ENCODE data around the gene PRLR.
A peak's percentile ranks its signal among the peaks of the same experiment; 100 is the strongest.

PRLR gene

DNA sequence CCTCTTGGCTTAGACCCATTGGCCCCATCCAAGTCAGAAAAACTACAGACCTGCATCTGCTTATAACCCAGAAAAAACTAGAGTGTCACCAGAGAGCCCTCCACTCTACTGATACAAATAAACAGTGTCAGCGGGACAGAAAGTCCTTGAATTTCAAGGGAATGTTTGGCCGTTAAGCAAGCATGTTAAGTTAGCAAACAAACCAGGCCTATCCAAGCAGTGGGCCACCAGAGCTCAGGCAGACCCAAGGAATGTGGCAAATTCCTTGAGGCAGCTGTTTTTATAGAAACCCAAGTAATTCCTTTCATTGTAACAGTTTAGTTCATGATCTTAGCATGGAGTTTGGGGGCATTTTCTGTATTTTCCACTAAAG lies 70.9 kb downstream of the PRLR start:
- peak; percentile 46 for DNase-seq

GRCh38 chr5:35158622-35159369 lies 71.5 kb downstream of the PRLR start:
- no peak for DNase-seq

DNA sequence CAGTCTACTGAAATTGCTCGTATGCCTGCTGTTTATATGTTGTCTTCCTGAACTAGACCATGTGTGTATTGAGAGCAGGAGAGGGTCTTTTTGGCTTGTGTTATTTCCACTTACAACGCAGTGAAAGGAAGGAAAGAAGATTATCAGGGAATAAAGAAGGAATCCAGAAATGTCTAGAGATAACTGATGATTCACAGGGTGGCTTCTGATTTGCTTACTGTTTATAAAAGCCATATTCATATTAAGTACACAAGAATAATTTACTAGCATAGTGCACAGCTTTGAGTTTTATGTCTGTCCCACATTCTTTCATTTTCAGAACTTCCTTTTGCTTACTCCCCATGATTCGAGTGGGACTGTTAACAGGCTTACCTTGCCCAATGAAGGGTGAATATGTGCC lies 72.1 kb downstream of the PRLR start:
- DNase-seq = no peak

DNA sequence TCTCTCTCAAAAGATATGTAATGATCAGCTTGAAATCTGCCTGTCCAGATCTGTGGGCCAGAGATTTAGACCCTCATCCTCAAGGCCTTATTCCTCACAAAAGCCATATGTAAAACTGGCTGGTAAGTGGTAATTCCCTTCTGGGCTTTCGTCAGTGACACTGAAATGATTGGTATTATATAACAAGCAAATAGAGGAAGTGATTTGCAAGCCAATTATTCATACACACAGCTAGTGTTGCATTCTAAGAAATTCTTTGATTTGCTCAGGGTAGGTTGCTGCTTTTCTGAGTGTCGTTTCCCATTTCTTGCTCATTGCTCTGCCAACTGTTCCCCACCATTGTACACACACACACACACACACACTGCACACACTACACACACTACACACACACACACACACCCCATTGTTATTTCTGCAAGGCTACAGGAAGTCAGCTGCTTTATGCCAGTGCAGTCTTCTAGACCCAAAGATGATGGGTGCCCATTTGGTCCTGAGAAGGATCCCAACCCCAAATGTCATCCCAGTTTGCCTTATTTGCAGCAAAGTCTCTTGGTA lies 76.8 kb downstream of the PRLR start:
- no peak for DNase-seq

- no peak for DNase-seq
Observed at GRCh38 chr5:35152733-35153132, 77.6 kb downstream of the PRLR start.

DNA sequence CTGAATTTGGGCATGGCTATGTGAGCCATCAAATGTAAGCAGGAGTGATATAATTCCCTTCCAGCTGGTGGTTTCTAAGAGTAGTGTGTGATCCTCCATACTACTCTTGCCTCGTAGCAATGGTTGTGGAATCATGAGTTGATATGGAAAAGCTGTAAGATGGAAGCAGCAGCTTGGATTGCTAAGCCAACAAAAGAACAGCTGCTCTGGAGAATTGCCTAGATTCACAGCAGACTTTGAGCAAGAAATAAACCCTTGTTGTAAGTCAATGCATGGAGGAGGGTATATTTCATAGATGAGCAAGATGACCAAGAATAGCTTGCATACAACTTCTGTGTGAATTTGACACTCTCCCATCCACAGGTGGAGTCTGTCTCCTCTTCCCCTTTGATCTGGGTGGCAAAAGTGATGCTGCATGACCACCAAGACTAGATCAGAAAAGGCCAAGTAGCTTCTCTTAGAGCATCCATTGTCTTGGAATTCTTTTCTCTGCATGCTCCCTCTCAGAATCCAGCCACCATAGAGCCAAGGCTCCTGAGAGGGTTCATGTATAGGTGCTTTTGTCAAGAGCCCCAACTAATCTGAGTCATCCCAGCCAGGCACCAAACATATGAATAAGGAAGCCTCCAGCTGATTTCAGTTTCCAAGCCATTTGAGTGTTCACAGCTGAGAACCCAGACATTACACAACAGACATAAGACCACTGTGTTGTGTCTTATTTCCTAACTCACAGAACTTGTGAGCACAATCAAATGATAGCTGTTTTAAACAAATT lies 79.0 kb downstream of the PRLR start:
- DNase-seq = no peak

DNA sequence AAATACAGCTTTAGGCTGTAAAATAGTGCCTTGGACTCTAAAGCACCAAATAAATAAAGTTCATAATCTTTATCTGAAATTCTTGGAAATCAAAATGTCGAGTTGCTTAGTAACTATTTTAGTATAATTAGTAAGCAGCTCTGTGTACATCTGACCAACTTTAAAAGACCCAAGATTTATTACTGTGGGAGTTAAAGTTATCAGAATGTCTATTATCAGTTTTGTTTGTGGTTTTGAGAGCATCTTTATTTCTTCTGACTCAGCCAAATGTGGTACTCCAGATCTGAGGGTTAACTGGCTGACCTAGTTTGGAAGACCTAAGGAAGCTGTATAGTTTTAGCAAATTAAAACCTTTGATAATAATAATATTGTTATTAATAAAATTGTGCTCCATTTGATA lies 81.2 kb downstream of the PRLR start:
- no peak for DNase-seq

DNA sequence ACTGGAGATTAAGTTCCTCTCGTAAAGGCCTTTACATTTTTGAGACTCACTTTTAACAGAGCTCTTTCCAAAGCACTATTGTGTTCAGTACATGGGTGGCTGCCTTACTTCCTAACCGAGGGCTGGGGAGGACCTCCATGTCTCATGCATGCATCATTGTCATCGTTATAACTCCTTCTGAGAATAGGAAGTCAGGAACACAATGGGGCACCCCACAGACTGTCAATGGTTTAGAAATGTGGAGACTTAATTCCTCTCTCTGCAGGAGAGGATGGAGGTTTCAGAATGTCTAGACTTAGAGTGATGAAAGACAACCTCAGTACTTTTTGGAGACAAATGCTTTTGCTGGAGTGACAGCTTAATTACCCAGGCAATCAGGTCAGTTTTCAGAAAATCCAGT lies 83.9 kb downstream of the PRLR start:
- DNase-seq = peak; percentile 22

- DNase-seq = peak; percentile 28
Observed at GRCh38 chr5:35145691-35146317, 84.5 kb downstream of the PRLR start.

GRCh38 chr5:35145012-35145411 lies 85.3 kb downstream of the PRLR start:
- DNase-seq = no peak

- DNase-seq = peak; percentile 37
Observed at GRCh38 chr5:35143841-35144240, 86.4 kb downstream of the PRLR start.

DNA sequence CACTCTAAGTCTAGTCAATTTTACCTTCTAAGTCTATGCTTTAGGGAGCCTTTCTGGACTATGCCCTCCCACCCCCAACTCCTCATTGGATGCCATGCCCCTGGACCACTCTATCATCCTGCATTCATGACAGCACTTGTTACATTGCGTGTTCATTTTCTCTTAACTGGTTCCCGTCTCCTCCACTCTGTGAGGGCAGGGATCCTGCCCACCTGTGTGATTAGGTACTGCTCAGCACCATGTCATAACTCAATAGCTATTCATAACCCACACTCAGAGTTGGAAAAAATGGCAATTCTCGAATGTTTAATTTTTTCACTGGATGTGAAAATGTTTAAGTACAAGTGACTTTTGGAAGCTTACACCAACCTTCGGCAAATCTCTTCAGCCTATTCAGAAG lies 88.5 kb downstream of the PRLR start:
- no peak for DNase-seq

DNA sequence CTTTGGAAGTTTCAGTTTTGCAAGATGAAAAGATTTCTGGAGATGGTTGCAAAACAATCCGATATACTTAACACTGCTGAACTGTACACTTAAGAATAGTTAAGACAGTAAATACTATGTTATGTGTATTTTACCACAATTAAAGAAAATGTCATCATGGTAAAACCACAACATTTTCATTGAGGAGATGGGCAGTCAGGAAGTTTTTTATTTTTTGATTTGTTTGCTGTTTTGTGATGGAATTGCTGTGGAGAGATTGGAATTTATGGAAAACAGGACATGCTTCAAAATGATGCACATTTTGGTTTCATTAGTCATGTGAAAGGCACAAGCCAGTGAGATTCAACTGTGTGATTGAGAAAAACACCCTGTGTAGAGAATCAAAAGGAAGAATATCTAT lies 92.1 kb downstream of the PRLR start:
- peak; percentile 53 for DNase-seq

- peak; percentile 97 for DNase-seq
Observed at GRCh38 chr5:35136386-35136785, 93.9 kb downstream of the PRLR start.

GRCh38 chr5:35135239-35135700 lies 95.0 kb downstream of the PRLR start:
- DNase-seq = no peak

DNA sequence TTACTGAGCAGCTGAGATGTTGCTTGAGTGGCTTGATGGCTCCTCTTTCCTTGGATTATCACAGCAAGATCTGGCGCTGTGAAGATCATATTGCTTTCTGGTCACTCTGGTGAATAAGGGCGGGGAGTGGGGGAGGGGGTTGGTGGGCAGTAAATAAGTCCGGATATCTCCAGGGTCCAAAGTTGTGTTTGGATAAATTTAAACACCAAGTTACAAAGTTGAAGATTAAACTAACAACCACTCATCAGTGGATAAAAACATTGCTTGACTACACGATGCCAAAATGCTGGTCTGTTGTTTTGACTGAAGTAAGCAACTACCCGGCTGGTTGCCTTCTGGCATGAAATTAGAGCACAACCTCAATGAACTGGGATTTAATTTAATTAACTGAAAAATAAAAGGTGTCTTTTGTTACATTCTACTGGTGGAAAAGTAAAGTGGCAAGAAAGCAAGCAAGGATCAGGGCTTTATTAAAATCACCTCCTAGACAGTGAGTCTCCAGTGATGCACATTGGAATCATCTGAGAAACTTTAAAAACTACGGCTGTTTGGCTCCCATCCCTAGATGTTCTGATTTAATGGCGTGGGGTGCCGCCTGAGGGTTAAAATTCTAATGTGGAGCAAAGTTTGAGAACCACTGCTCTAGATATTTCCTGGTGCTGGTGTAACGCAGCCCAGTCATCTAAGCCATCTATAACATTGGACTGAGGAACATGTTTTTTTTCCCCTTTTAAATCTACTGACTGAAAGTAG lies 95.8 kb downstream of the PRLR start:
- no peak for DNase-seq

GRCh38 chr5:35133186-35133585 lies 97.1 kb downstream of the PRLR start:
- no peak for DNase-seq

DNA sequence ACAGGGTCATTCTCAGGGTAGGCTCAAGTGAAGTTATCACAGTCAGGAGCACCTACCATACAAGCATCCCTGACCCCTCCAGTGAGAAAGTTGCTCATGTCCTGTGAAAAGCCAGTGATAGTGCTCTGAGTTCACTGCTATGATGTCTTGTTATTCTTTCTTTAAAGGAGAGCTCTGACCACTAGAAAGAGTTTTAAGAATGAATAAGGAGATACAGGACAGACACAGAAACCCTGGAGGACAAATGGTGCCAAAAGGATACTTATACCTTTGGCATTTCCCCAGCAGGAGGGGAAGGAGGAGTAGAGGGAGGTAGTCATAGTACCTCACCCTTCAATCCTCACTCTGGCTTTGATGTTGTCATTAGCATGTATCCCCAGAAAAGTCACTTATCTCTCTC lies 98.6 kb downstream of the PRLR start:
- DNase-seq = peak; percentile 14

GRCh38 chr5:35129921-35130485 lies 100.3 kb downstream of the PRLR start:
- peak; percentile 43 for DNase-seq

- peak; percentile 60 for DNase-seq
Observed at GRCh38 chr5:35129276-35129675, 101.0 kb downstream of the PRLR start.

DNA sequence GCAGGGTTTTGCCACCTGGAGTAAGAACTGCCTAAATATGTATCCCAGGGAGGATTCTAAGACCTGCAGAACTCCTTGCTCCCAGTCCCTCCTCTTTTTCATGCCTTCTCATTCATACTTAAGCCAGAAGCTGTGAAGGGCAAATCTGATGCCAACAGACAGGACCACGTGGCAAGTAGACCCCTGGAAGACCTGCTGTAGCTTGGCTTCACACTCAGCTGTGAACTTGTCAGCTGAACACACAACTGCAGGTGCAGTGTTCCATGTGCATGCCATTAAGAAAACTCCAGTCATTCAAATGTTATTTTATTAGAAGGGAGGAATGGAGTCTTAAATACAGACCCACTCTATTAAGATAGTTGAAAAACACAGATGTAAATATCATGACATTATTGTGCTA lies 103.3 kb downstream of the PRLR start:
- DNase-seq = no peak

DNA sequence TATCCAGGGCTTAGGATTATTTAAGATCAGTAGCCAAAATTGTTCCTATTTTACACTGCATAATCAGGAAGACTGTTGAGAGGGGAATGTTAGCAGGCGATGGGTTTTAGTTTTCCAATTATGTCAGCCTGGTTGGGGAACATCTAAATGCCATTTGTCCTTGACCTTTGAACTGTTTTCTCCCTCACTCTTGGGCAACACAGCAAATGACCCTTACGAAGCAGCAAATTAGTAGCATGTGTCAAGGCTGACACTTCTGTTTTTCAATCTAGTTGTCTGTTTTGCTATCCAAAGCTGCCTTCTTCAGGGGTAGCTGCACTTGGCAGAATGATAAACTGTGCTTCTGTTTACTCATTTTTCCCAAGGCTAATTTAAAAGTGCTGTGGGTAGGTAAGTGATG lies 104.5 kb downstream of the PRLR start:
- no peak for DNase-seq

All from fibroblast of skin of scalp (primary cell).